HG02571 (cell line): ENCODE measurements around the gene LRTM2.

Experiments used
- ATAC-seq: cut with Tn5 transposase; IDR thresholded peaks from one replicate; pipeline ENCODE4 v1.9.1; 2021; ENCODE audit warnings: mild to moderate bottlenecking, moderate library complexity; ENCODE audit not compliant: unreplicated experiment

The LRTM2 gene

DNA sequence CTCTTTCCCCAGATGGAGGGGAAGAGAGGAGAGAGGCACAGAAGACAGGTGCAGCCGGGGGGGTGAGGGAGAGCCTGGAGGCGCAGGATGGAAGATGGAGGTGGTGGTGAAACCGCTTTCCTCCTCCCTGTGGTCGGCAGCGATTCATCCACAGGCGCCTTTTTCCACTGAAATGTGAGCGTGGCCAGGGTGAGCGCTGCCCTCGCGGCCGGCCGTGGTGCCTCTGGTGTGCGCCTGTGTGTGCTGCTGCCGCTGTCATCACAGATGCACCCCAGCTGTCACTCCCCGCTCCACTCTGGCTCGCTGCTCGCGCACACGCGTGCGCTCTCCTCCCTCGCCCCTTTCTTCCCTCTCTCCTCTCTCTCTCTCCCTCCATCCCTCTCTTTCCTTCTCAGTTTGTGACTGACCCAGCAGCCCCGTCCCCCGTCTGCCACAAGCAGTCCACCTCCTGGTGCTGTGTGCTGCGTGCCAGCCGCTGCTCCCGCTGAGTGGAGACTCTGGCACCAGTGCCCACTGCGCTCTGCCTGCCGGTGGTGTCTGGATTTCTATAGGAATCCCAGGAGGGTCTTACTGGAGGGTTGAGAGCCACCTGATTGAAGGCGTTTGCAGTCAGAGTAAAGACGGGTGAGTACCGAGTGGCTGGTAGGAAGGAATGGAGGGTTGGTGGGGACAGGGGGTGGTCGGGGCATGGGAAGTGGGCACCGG, at the start of gene LRTM2:
LRTM2 (plus strand) TSS at position 375 of the 705 bp plus-strand sequence. CDS start 7,584 bp downstream, outside the sequence.
- no peak for ATAC-seq

DNA sequence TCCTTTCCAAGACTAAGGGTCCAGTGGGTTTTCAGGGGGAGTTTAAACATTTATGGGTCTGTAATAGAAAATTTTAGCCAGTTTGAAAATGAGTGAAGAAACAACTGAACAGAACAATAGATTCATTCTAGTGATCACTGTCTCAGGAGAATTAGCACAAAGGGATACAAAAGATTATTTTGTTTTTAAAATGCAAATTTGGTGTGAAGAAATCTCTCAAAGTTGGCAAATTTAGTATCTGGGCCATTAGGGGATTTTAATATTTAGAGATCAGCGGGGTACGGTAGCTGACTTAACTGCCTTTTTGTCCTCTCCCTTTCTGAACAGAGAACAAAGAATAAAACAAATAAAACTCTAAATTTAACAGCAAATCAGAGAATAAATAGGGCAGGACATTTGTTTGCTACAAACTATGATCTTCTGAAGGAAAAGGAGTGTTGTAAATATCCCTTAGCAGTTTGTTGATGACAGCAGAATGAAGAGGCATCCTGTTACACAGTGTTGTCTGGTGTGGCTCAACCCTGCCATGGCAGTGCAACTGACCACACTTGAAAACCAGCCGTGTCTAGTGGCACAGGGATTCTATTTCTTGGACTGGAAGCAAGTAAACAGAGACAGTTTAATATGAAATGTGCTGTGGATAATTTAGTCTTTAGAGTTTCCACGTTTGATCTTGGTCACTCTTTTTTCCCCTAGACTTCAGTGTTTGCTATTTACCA, 46.3 kb upstream of the LRTM2 start:
- ATAC-seq, result no peak

DNA sequence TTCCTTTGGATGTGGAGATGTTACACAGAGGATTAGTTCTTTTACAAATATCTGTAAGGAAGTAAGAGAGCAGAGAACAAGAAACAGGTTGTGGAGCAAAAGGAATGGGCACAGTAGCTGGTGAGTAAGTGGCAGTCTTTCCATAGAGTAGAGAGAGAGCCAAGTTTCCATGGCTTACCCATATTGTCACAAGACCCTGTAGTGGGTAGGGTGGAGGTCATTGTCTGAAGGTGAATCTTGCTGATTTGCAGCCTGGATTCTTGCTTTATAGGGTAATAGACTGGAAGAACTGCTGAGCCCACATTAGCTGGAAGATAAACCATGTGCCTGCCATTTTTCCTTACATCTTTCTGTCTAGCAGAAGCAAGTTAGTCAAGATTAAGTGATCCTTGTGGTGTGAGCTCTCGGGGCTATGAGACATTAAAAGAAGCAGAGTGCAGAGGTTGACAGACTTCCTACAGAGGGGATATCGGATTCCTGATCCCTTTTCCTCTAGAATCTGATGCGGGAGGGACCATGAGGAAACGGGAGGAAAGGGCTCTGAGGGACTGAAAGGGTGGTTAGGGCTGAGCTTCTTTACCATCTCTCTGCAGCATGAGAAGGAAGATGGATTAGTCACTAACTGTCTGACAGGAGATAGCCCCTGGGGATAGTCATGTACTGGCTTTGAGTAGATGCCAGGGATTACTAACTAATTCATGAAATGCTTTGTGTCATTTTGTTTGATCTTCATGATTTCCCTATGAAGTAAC, 44.0 kb upstream of the LRTM2 start:
- ATAC-seq, result no peak

DNA sequence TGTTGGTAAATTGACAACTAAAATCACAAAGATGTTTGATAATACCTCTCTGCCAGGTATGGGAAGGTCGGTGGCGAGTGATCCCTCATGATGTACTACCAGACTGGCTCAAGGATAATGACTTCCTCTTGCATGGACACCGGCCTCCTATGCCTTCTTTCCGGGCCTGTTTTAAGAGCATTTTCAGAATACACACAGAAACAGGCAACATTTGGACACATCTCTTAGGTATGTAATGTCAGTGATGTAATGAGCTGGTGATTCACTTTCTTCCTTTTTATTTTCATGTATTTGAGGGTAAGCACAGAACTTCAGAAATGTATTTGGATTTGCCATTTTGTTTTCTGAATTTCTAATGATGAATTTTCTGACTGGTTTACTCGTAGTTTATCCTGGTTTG, 42.6 kb upstream of the LRTM2 start:
- ATAC-seq, result no peak

DNA sequence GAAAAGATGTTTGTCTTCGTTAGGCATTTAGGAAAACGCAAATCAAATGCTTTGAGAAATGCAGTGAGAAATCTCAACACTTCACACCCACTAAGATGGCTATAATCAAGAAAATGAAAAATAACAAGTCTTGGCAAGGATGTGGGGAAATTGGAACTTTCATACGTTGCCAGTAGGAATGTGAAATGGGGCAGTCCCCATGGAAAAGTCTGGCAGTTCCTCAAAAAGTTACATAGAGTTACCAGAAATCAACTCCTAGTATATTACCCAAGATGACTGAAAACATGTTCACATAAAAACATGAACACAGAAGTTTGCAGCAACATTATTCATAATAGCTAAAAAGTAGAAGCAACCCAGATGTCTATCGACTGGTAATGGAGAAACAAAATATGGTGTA, 41.5 kb upstream of the LRTM2 start:
- ATAC-seq, result no peak

DNA sequence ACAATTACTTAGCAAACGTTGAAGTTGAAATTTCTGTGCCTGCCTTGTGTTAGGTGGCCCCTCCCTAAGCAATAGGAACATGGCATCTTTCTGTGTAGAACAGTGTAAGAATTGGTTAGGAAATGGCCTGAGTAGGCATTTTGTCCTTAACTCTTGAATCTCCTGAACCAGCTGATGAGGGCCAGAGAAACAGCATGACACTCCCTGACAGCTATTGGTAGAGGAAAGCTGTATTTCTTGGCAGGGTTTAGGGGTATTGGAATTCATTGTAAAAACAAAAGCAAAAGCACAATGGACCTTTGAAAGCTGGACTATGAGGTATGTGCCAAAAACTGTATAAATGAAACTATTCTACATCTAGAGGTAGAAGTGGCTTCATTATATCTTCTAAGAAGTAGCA, 40.6 kb upstream of the LRTM2 start:
- ATAC-seq, result no peak

DNA sequence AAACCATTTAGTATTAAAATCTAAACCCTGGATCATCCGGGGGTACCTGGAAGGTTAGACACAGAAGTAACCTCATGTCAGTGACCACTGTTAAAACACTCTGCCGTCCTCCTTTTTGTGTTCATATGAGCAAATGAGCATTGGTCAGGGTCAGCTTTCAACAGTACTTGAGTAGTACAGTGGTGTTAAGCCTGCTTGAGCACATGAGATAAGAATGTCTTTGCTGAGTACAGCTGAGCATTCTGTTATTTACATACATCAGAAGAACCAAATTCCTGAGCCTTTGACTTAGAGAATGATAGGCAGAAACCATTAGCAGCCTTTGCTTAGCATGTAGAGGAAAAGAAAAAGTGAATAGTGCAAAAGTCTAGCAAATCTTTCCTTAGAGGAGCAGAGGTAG, 38.6 kb upstream of the LRTM2 start:
- no peak for ATAC-seq

DNA sequence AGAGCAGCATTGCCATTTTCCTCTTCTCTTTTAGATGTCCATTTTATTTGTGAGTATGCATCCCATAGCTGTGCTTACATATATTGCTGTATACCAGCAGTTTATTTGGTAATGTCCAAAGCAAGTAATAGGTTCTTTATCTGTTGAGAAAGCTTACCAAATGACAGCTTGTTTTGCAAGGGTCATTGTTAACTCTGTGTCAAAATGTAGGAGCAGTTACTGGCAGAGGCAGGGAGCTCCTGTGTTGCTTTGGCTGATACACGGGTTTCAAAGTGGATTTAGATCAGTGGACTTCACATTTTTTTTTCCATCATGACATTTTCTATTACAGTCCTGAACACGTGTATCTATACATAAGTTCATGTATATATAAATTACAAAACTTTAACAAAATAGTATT, 38.1 kb upstream of the LRTM2 start:
- no peak for ATAC-seq

DNA sequence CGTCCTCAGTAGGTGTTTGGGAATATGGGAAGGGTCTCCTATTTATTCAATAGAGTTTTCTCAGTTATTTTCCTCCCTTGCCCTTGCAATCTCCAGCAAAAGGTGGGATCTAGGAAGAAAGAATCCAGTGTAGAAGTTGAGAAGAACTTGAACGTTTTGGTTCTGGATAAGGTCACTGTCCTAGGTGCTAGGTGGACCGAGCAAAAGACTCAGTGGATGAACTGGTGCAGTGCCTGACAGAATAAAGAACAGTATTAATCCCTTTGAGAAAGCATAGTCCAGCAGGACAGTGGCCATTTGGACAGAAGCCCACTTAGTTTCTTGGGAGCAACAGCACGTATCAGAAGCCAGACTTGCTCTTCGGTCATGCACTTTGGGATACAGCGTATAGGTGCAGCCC, 32.7 kb upstream of the LRTM2 start:
- no peak for ATAC-seq

DNA sequence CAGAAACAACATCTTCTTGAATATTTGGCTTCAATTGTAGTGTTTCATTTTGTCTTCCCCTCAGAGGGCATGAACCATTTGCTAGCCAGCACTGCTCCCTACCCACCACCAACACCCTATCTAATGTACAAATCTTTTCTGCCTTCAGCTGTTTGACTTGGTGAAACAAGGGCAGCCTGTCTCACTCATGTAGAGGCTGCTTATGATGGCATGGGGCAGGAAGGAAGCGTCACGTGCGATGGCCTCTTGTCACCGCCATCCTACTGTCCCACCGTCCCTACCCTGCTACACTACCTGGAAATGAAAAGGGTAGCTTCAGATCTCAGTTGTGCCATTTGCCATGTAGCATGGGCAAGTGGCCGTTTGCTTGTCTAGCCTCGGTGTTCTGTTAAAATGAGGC, 29.9 kb upstream of the LRTM2 start:
- no peak for ATAC-seq

DNA sequence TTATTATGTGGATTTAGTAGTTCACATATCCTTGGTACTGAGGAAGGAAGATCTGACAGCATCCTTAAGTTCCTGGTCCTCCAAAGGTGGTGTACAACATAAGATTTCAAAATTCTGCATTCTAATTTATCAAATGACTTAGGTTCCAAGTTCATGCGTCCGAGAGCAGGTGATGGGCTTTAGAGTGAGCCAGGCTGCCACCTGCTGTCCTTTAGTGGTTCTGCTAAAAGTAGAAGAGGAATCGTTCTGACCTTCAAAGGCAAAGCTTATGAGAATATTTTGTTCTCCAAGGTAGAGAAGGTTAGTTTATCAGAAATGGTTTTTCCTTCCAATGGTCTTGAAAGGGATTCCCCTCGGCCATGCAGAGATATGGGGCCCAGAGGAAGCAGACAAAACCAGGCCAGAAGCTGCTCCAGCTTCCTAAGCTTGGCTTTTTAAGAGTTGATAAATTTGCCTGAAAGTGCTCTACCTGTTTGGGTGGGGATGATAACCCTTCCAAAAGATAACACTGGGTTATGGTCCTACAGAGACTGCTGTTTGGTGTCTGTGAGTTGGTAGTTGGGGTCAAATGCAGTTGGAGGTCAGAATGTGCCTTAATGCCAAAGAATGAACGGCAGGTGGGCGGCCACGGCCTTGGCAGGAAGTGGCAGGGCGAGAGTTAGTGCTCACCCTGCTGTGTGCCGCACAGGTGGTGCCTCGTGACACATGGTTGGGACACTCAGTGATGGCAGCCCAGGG, 29.1 kb upstream of the LRTM2 start:
- ATAC-seq, result no peak

DNA sequence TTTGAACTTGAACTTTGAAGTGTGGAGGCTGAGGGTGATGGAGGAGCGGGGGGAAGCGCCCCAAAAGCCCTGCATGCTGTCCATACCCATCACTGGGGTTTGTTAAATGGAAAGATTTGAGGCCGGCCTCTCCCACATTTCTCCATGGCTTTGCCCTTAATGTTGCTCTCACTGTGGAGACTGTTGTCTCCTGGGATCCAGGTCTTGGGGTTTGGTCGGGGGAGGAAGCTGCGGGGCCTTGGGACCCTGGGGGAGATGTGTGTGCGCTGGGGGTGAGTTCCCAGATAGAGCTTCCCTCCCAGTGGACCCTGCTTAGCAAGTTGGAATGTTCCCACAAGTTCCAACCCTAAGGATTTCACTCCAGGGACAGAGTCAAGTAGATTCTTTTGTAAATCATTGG, 28.0 kb upstream of the LRTM2 start:
- no peak for ATAC-seq

DNA sequence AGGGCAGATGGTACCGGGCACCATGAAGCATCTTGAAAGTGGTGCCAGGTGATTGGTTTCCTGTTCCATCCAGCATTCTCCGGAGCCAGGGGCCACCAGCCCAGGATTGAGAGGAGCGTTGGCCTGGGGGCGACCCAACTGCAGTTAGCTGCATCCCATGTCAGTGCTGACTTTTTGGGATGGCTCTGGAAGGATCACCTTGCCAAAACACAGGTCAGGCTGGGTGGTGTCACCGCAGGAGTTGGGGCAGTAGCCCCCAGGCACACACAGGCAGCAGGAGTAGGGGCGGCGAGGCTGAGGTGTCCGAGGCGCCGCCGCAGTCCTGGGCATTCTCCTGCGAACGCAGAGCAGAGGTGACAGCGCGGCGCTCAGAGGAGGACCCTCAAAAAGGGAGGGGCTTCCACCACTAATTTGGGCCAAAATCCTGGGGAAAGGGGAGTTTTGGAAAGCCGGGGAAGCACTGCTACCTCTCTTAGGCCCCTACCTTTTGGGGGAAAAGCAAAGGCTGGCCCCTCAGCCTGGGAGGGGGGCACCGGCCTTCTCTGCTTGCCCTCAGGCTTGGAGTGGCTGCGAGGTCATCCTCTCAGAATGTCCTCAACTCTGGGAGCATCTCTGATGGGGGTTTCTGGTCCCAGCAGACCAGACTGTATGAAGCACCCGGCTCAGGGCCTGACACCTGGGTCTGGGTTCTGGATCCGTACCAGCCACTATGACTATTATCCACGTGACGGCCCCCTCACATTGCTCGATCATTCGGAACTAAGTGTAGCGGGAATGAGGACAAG, 26.7 kb upstream of the LRTM2 start:
- ATAC-seq, result no peak

DNA sequence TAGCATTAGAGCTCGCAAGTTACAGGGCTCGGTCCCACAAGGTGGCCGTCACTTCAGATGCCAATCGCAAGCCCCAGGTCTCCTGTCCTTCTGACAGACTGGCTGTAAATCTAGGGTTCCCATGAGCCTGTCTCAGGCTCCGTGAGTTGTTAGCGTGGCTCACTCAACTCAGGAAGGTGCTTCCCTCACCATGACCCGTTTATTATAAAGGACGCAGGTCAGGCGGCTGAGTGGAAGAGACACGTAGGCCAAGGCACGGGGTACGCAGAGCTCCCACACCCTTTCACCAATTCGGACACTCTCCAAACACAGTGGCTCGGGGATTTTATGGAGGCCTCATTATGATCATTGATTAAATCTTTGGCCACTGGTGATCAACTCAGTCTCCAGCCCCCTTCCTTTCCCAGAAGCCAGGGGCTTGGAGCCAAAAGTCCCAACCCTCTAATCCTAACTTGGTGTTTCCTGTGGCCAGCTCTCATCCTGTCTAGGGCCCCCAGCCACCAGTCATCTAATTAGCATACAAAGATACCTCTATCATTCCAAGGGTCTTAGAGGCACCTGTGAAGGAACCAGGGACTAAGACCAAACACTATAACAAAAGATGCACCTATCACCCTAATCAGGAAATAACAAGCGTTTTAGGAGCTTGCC, 25.8 kb upstream of the LRTM2 start:
- ATAC-seq, result no peak

DNA sequence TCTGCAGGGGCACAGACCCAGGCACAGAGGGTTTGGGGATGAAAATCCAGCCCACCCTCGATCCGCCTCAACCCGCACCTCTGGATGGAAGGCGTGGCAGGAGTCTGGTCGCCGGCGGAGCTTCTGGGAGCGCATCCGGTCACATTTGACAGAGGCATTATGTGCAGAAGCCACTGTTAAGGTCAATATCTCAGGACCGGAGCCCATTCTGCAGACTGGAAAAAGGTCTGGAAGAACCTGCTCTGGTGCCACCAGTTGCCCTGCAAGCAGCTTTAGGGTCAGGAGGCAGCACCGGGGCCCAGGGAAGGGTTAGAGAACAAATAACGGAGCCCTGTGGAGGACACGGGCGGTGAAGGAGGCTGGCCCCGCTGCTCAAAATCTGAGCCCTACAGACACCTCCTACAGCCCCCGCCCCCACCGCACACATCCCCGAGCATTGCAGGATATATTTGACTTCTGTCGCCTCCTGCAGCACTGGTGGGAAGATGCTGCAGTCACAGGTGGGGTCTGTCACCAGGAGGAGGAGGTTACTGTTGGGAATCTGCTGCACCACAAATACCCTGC, 25.1 kb upstream of the LRTM2 start:
- ATAC-seq, result no peak

DNA sequence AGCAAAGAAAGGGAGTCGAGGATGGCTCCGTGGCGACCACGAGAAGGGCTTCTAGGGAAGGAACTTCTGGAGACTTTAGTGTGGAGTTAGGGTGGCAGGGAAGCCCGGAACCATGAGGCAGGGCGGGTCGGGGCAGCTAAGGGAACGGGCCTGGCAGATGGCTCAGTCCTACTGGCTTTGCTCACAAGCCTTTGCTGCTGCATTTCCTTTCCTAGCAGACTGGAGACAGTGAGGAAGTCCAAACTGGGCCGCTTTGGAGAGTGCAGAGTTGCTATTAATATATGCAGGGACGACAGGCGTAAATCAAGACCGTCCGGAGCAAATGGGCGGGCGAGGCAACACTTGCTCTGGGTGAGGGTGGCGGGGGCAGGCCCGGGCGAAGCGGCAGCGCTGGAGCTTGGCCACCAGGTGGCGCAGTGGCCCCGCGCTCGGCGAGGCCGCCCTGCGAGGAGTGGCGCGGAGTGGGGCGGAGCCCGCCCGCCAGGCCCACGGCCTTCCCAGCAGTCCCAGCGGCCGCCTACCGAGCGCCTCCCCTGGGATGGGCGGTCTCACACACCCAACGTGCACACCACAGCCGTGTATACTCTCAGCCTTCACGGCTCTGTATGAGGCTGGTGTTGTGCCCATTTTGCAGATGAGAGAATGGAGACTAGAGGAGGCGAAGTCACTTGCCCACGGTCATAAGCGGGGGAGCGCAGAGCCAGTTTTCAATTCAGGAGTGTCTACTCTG, 24.4 kb upstream of the LRTM2 start:
- ATAC-seq, result peak; percentile 86

DNA sequence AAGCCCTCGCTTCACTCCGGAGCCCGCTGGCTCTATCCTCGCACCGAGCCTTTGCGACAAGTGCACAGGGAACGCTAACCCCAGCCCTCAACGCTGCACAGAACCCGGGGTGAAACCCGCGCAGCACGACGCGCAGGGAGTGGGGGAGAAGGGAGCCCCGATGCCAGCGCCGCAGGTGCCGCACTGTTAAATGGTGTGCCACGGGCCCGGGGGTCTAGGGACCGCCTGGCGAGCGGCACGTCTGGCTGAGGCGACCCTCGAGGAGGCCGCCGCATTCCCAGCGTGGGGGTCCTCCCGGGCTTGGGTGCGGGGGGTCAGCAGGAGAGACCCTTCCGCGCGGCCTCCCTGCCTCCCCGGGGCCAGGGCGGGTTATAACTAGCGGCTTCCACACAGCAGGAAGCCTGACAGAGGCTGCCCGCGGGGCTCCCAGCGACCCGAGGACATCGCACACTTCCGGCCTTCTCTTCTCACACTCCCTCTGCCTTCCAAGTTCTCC, 23.8 kb upstream of the LRTM2 start:
- peak; percentile 29 for ATAC-seq

DNA sequence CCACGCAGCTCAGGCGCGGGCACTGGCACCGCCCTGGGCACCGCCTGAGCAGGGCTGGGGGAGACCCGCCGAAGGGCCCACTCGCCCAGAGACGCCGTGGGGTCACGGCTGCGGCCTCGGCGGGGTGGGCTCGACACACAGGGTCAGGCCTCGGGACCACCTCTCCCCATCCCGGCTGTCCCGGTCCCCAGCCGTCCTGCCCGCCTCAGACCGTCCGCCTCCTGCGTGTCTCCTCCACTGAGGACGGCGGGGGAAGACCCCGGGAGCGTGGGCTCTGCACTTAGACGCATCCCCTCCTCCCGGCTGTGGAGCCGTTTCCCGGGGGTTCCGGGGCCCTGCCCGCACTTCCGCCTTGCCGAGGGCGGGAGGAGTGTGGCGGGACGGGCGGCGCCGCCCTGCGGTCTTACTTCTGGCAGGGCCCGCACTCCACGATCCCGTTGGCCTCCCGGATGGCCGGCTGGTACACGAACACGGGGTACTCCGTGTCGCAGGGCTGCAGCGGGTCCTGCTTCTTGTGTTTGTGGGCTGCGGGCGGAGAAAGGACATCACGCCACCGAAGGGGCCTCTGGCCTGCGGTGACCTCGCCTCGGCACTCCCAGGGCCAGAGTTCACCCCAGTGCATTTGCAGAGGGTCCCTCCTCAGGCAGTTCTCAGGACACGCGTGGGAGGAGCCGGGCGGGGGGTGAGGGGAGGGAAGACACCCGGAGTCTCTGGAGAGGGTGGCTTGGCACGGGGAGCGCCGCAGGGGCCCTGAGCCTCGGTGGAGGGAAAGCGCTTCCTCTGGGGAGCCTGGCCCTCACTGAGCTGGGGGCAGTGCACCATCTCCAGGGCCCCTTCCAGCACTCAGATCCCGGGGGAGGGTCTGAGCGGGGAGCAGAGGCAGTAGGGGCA, 23.1 kb upstream of the LRTM2 start:
- ATAC-seq, result no peak
